Embryonic facial prominence (tissue), 1 donor: ENCODE measurements around the gene DGKG.

Experiments
- DNase-seq: peaks from one replicate; pipeline ENCODE4 v3.0.0-alpha.2; 2016; ENCODE audit errors: extremely low spot score

Gene DGKG

GRCh38 chr3:186318135-186318534 is 43.9 kb downstream of the DGKG start:
- no peak for DNase-seq

- DNase-seq: no peak
Measured at GRCh38 chr3:186317478-186317877, 44.6 kb downstream of the DGKG start.

- no peak for DNase-seq
Measured at GRCh38 chr3:186316666-186317260, 45.3 kb downstream of the DGKG start.

DNA sequence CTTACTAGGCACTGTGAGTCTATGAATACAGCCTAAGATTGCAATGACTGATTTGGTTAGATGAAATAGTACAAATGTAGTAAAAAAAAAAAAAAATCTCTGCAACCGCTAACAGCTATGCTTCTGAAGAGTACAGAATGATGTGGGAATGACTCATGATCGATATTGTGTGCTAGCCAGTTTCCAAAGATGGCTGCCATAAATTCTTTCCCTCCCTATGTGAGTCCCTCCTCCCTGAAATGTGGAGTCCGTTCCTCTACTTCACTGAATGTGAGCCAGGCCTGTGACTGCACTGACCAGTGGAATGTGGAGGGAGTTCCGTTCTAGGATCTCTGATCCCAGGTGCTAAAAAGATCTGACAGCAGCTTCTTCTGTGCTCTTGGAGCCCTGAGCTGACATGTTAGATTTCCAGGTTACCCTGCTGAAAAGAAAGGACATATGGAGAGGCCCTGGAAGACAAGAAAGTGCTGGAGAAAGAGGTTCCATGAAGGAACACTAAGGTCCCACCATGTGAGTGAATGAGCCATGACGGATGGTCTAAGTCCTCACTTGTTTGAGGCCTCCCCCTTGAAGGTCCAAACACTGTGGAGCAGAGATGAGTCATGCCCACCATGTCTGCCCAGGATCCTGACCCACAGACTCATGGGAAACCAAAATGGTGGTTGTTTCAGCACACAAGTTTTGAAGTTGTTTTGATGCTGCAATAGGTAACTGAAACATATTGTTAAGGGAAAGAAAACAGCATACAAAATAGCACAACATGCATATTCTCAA is 46.3 kb downstream of the DGKG start:
- DNase-seq: no peak

- no peak for DNase-seq
Measured at GRCh38 chr3:186314896-186315295, 47.1 kb downstream of the DGKG start.

GRCh38 chr3:186311441-186311840 is 50.6 kb downstream of the DGKG start:
- no peak for DNase-seq

- no peak for DNase-seq
Measured at GRCh38 chr3:186308549-186308948, 53.5 kb downstream of the DGKG start.

DNA sequence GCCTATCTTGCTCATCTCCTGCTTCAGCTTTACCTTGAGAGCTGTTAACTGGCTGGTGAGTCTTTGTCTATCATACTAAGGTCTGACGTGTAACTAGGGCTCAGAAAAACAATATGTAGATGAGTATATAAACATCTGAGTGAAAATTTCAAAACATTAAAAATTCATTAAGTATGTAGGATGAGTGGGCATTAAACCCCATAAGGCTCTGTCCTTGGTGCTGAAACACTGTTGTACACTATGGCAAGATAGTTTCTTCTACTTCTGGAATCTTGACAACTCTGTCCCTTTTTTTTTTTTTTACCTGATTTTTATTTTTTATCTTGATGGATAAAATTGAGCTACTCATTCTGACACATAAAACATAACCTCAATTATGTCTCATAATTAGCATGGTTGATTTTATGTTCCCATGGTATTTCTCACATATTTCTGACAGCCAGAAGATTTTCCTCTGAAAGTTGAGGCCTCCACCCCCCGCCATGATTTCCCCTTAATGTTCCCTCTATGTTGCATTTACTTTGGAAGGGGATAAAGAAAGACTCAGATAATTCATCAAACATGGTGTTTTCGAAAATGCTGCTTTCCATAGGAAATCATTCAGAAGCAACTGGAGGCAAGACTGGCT is 54.3 kb downstream of the DGKG start:
- no peak for DNase-seq

- no peak for DNase-seq
Measured at GRCh38 chr3:186305286-186305685, 56.7 kb downstream of the DGKG start.

- DNase-seq: no peak
Measured at GRCh38 chr3:186303965-186304364, 58.1 kb downstream of the DGKG start.

- no peak for DNase-seq
Measured at GRCh38 chr3:186299327-186299726, 62.7 kb downstream of the DGKG start.

- DNase-seq: no peak
Measured at GRCh38 chr3:186298876-186299275, 63.2 kb downstream of the DGKG start.

GRCh38 chr3:186290796-186291195 is 71.2 kb downstream of the DGKG start:
- DNase-seq: no peak

GRCh38 chr3:186287711-186288110 is 74.3 kb downstream of the DGKG start:
- DNase-seq: no peak

GRCh38 chr3:186286114-186286513 is 75.9 kb downstream of the DGKG start:
- no peak for DNase-seq

GRCh38 chr3:186284661-186285060 is 77.4 kb downstream of the DGKG start:
- DNase-seq: no peak

DNA sequence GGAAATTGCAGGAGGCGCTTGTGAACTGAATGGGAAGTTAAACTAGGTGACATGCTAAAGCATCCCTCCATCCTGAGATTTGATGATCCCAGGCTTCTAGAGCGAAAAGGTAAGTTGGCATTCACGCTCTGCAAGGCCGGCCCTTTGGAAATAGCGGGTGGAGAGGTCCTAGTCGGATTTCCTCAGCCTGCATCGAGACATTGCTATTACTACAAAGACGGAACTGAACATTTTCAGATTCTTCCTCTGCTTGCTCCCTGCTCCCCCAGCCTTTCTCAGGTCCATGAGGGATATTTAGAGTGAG is 77.7 kb downstream of the DGKG start:
- no peak for DNase-seq

GRCh38 chr3:186283651-186284348 is 78.2 kb downstream of the DGKG start:
- DNase-seq: no peak

DNA sequence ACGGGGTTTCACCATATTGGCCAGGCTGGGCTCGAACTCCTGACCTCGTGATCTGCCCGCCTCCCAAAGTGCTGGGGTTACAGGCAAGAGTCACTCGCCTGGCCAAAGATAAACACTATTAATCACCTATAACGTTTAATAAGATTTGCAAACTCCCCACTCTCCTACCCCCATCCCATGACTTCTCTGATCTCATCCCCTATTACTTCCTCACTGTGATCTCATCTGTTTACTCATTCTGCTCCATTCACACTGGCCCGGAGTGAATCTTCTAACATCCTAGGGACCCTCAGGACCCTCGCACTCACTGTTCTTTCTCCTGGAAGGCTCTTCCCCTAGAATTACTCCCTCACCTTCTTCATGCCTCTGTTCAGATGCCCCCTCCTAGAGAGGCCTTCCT is 78.9 kb downstream of the DGKG start:
- DNase-seq: no peak

GRCh38 chr3:186281176-186281575 is 80.9 kb downstream of the DGKG start:
- no peak for DNase-seq

DNA sequence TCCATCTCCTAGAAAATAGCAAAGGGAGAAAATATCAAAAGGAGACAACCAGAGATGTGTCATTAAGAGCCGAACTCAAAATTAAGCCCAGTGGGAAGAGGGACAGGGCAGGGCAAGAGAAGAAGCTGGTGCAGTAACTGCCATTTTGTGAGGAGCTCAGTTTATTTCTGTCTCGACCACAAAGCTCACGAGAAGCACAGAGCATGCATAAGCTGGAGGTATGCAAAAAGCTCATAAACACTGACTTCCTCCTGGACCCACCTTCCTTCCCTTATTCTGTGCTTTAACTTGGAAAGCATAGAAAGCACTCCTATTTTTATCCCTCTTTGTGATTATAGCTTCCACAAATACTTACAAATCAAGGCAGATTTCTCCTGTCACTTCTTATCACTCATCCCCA is 81.3 kb downstream of the DGKG start:
- no peak for DNase-seq

DNA sequence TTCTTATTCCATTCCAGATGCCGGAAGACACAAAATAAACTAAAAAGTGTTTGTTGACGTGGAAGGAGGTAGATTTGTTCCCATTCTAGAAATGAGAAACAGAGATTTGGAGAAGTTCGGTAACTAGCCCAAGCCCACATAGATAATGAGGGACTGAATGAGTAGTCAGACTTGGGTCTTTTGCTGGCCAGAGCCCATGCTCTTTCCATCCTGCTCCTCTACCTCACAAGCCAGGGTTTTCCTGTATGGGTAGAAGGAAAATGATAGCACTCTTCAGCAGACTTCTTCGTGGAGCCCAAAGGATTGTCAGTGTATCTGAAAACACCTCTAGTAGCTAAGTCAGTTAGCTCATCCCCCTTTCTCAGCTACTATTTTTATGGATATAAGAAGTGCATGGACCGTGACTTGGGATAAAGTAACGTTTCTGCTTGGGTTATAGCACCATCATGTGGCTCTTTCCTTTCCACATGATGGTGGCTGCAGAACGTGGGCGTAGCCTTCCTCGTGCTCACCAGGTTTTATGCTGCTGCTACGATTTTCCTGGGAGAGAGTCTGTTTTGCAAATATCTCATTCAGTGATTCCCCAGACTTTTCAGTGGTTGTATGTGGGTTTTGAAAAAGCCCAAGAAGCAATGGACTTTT is 84.6 kb downstream of the DGKG start:
- peak; percentile 65 for DNase-seq
